RWPE2 (cell line): ENCODE data around the gene ADAMTS7.
"Not testable (repeated sequence)": the region's sequence is repeated elsewhere in the genome, so short reads cannot be mapped to it uniquely, and the experiment has no call there.

Experiments
- ATAC-seq: fragments of 200-7000 bp; cut with Tn5 transposase; 3 replicates; pipeline ENCODE4 v1.9.1; 2021; ENCODE audit warnings: low read depth
- DNase-seq: peaks from one replicate; pipeline ENCODE4 v3.0.0-alpha.2; 2020; ENCODE audit warnings: low spot score
- H3K27ac ChIP-seq: fragments of 450-650 bp; 2 replicates; pipeline ENCODE4 v1.5.1; 2017; ENCODE audit warnings: mild to moderate bottlenecking; ENCODE audit not compliant: poor library complexity, severe bottlenecking
- H3K27me3 ChIP-seq: fragments of 250-450 bp; sonication (Bioruptor Pico); 2 replicates; pipeline ENCODE4 v1.5.1; 2021; ENCODE audit warnings: mild to moderate bottlenecking, moderate library complexity; ENCODE audit not compliant: insufficient read depth, poor library complexity, severe bottlenecking
- H3K36me3 ChIP-seq: fragments of 250-450 bp; sonication (Bioruptor Pico); 2 replicates; pipeline ENCODE4 v1.5.1; 2020; ENCODE audit warnings: low read depth, mild to moderate bottlenecking, moderate library complexity
- H3K4me1 ChIP-seq: fragments of 250-450 bp; sonication (Bioruptor Pico); 2 replicates; pipeline ENCODE4 v1.5.1; 2021; ENCODE audit warnings: mild to moderate bottlenecking, moderate library complexity; ENCODE audit not compliant: insufficient read depth, poor library complexity, severe bottlenecking
- H3K4me3 ChIP-seq: fragments of 250-450 bp; sonication (Bioruptor Pico); 2 replicates; pipeline ENCODE4 v1.5.1; 2021; ENCODE audit warnings: mild to moderate bottlenecking, moderate library complexity; ENCODE audit not compliant: severe bottlenecking
- H3K9me3 ChIP-seq: fragments of 250-450 bp; sonication (Bioruptor Pico); 2 replicates; pipeline ENCODE4 v1.5.1; 2021; ENCODE audit warnings: mild to moderate bottlenecking, moderate library complexity; ENCODE audit not compliant: severe bottlenecking
- CTCF ChIP-seq: fragments of 450-650 bp; IDR thresholded peaks from one replicate; pipeline ENCODE4 v1.5.1; 2017; ENCODE audit warnings: mild to moderate bottlenecking, moderate library complexity; ENCODE audit not compliant: poor library complexity, severe bottlenecking

ADAMTS7 gene

GRCh38 chr15:78727561-78727960, 83.7 kb downstream of the ADAMTS7 start:
- Histone ChIP-seq H3K4me1 (no peaks in the 10 kb centered on the region), H3K27ac (no peak overlapping the region), H3K27me3 (no peaks in the 10 kb centered on the region), H3K4me3 (no peak overlapping the region), H3K9me3 (no peaks in the 10 kb centered on the region), H3K36me3 (no peaks in the 10 kb centered on the region)
- ATAC-seq (no peak), DNase-seq (no peak)
- TF ChIP-seq CTCF = no peak

- H3K4me3 ChIP-seq = no peak overlapping the region
- peak; percentile 31; the same call in 1 of the 3 replicates for ATAC-seq
- H3K4me1 ChIP-seq = no peaks in the 10 kb centered on the region
- no peak overlapping the region for H3K27ac ChIP-seq
- no peaks in the 10 kb centered on the region for H3K36me3 ChIP-seq
- no peaks in the 10 kb centered on the region for H3K27me3 ChIP-seq
- DNase-seq = peak; percentile 77
- H3K9me3 ChIP-seq = no peaks in the 10 kb centered on the region
- TF ChIP-seq CTCF = no peak
These were observed 84.3 kb downstream of the ADAMTS7 start for GRCh38 chr15:78726870-78727551.

- DNase-seq = peak; percentile 46
- H3K27ac ChIP-seq, H3K9me3 ChIP-seq, H3K4me3 ChIP-seq, H3K36me3 ChIP-seq, ATAC-seq, H3K27me3 ChIP-seq: not testable (repeated sequence)
- peaks cover 19% of the 10 kb centered on the region for H3K4me1 ChIP-seq
These were observed 91.3 kb downstream of the ADAMTS7 start for GRCh38 chr15:78719819-78720450.

GRCh38 chr15:78718837-78719236, 92.4 kb downstream of the ADAMTS7 start:
- Histone ChIP-seq H3K27ac (no peak overlapping the region), H3K27me3 (no peaks in the 10 kb centered on the region), H3K4me1 (peaks cover 19% of the 10 kb centered on the region), H3K9me3 (peaks cover 2% of the 10 kb centered on the region), H3K4me3 (no peak overlapping the region), H3K36me3 (no peaks in the 10 kb centered on the region)
- DNase-seq = no peak
- no peak for ATAC-seq
- no peak for TF ChIP-seq CTCF

GRCh38 chr15:78717956-78718656, 93.2 kb downstream of the ADAMTS7 start:
- Histone ChIP-seq H3K27ac (no peak overlapping the region), H3K4me3 (no peak overlapping the region)
- no peak for TF ChIP-seq CTCF

More at GRCh38 chr15:78717956-78718656, 93.2 kb downstream of the ADAMTS7 start:
- peaks cover 19% of the 10 kb centered on the region for H3K4me1 ChIP-seq
- H3K27me3 ChIP-seq = no peaks in the 10 kb centered on the region
- H3K36me3 ChIP-seq = no peaks in the 10 kb centered on the region
- ATAC-seq (no peak), DNase-seq (no peak)
- peaks cover 2% of the 10 kb centered on the region for H3K9me3 ChIP-seq
